Stimulated activated naive CD8-positive, alpha-beta T cell treated with anti-CD3 and anti-CD28 coated beads, Interleukin-15, amount 100 ng/mL, for 72 hours (primary cell): Measurements from ENCODE around the gene IGSF10.
"Not testable (repeated sequence)": the region's sequence is repeated elsewhere in the genome, so short reads cannot be mapped to it uniquely, and the experiment has no call there.

Experiments
- ATAC-seq: fragments of 150-1000 bp; cut with Tn5 transposase; 2 replicates; pipeline ENCODE4 v1.10.0; 2021; ENCODE audit warnings: mild to moderate bottlenecking, moderate library complexity
- DNase-seq, 2 donors: peaks; one replicate each; pipeline ENCODE4 v3.0.0; 2021 to 2022
- H3K27ac Mint-ChIP-seq, 2 donors: one replicate each; pipeline ENCODE4 v1.8.0; 2022; ENCODE audit warnings: mild to moderate bottlenecking in 2 of 2, mixed read lengths in 2 of 2, moderate library complexity in 2 of 2
- H3K27me3 Mint-ChIP-seq: one replicate; pipeline ENCODE4 v1.8.0; 2022; ENCODE audit warnings: mixed read lengths
- H3K4me1 Mint-ChIP-seq: one replicate; pipeline ENCODE4 v1.8.0; 2022; ENCODE audit warnings: mild to moderate bottlenecking, mixed read lengths
- H3K4me3 Mint-ChIP-seq, 2 donors: one replicate each; pipeline ENCODE4 v1.8.0; 2022; ENCODE audit warnings: mild to moderate bottlenecking in 2 of 2, mixed read lengths in 2 of 2, moderate library complexity in 1 of 2
- H3K9me3 Mint-ChIP-seq, 2 donors: one replicate each; pipeline ENCODE4 v1.8.0; 2022; ENCODE audit warnings: mixed read lengths in 2 of 2

The IGSF10 gene

GRCh38 chr3:151460774-151461450, at the start of gene IGSF10:
TSS of gene IGSF10 (minus strand) at chr3:151461061. CDS start at chr3:151458709, 2,352 bp downstream.
- Mint-ChIP-seq H3K4me3 (peak within 1 kb of the TSS; percentile 8 to 31), H3K27ac (peak within 1 kb of the TSS in 1 of 2 donors; percentile 75), H3K9me3 (no peaks in the 10 kb centered on the region), H3K27me3 (peaks cover 42% of the 10 kb centered on the region), H3K4me1 (peaks cover 6% of the 10 kb centered on the region)
- DNase-seq (no peak), ATAC-seq (no peak)

- not testable (repeated sequence) for H3K4me3 Mint-ChIP-seq, H3K27ac Mint-ChIP-seq, DNase-seq, ATAC-seq, H3K27me3 Mint-ChIP-seq, H3K4me1 Mint-ChIP-seq
- H3K9me3 Mint-ChIP-seq = peaks cover 19 to 24% of the 10 kb centered on the region in 2 donors
Observed at GRCh38 chr3:151509468-151510135, 48.7 kb upstream of the IGSF10 start.

GRCh38 chr3:151504606-151505005, 43.7 kb upstream of the IGSF10 start:
- DNase-seq (no peak), ATAC-seq (no peak)
- H3K4me3 Mint-ChIP-seq = no peak overlapping the region
- H3K27me3 Mint-ChIP-seq = no peaks in the 10 kb centered on the region
- H3K4me1 Mint-ChIP-seq = no peaks in the 10 kb centered on the region
- H3K9me3 Mint-ChIP-seq = no peaks in the 10 kb centered on the region
- H3K27ac Mint-ChIP-seq = peak overlapping the region in 1 of 2 donors; percentile 78

GRCh38 chr3:151503074-151503473, 42.2 kb upstream of the IGSF10 start:
- DNase-seq (no peak), ATAC-seq (no peak)
- H3K27me3 Mint-ChIP-seq = no peaks in the 10 kb centered on the region
- no peaks in the 10 kb centered on the region for H3K4me1 Mint-ChIP-seq
- no peak overlapping the region for H3K27ac Mint-ChIP-seq
- H3K4me3 Mint-ChIP-seq = no peak overlapping the region
- H3K9me3 Mint-ChIP-seq = no peaks in the 10 kb centered on the region

GRCh38 chr3:151501923-151502632, 41.2 kb upstream of the IGSF10 start:
- ATAC-seq (no peak), DNase-seq (no peak)
- Mint-ChIP-seq H3K4me3 (no peak overlapping the region), H3K9me3 (no peaks in the 10 kb centered on the region), H3K4me1 (no peaks in the 10 kb centered on the region), H3K27me3 (no peaks in the 10 kb centered on the region), H3K27ac (no peak overlapping the region)

GRCh38 chr3:151501171-151501922, 40.5 kb upstream of the IGSF10 start:
- H3K4me1 Mint-ChIP-seq = no peaks in the 10 kb centered on the region
- H3K4me3 Mint-ChIP-seq = no peak overlapping the region
- ATAC-seq (no peak), DNase-seq (no peak)
- no peaks in the 10 kb centered on the region for H3K9me3 Mint-ChIP-seq
- H3K27me3 Mint-ChIP-seq = no peaks in the 10 kb centered on the region
- no peak overlapping the region for H3K27ac Mint-ChIP-seq

- no peak for ATAC-seq
- no peak for DNase-seq
- no peaks in the 10 kb centered on the region for H3K4me1 Mint-ChIP-seq
- no peak overlapping the region for H3K4me3 Mint-ChIP-seq
- no peaks in the 10 kb centered on the region for H3K9me3 Mint-ChIP-seq
- H3K27me3 Mint-ChIP-seq = no peaks in the 10 kb centered on the region
- no peak overlapping the region for H3K27ac Mint-ChIP-seq
Observed at GRCh38 chr3:151499168-151499567, 38.3 kb upstream of the IGSF10 start.

GRCh38 chr3:151491525-151491924, 30.7 kb upstream of the IGSF10 start:
- no peaks in the 10 kb centered on the region for H3K9me3 Mint-ChIP-seq
- no peak overlapping the region for H3K27ac Mint-ChIP-seq
- no peaks in the 10 kb centered on the region for H3K4me1 Mint-ChIP-seq
- ATAC-seq (no peak), DNase-seq (no peak)
- no peak overlapping the region for H3K4me3 Mint-ChIP-seq
- H3K27me3 Mint-ChIP-seq = no peaks in the 10 kb centered on the region

GRCh38 chr3:151487833-151488232, 27.0 kb upstream of the IGSF10 start:
- not testable (repeated sequence) for H3K27me3 Mint-ChIP-seq, DNase-seq, H3K4me1 Mint-ChIP-seq, H3K4me3 Mint-ChIP-seq, ATAC-seq, H3K9me3 Mint-ChIP-seq, H3K27ac Mint-ChIP-seq

- ATAC-seq = no peak
- no peaks in the 10 kb centered on the region for H3K27me3 Mint-ChIP-seq
Observed at GRCh38 chr3:151483961-151484520, 23.2 kb upstream of the IGSF10 start.

GRCh38 chr3:151483488-151483887, 22.6 kb upstream of the IGSF10 start:
- H3K27ac Mint-ChIP-seq = no peak overlapping the region
- no peak overlapping the region for H3K4me3 Mint-ChIP-seq
- no peak for DNase-seq
- peaks cover 2% of the 10 kb centered on the region for H3K27me3 Mint-ChIP-seq
- ATAC-seq = no peak
- H3K9me3 Mint-ChIP-seq = peaks cover 9 to 21% of the 10 kb centered on the region in 2 donors
- no peaks in the 10 kb centered on the region for H3K4me1 Mint-ChIP-seq

More at GRCh38 chr3:151483961-151484520, 23.2 kb upstream of the IGSF10 start:
- Mint-ChIP-seq H3K27ac (no peak overlapping the region), H3K9me3 (peaks cover 9 to 21% of the 10 kb centered on the region in 2 donors), H3K4me3 (no peak overlapping the region), H3K4me1 (no peaks in the 10 kb centered on the region)
- DNase-seq = no peak

GRCh38 chr3:151480492-151480891, 19.6 kb upstream of the IGSF10 start:
- H3K27ac Mint-ChIP-seq = no peak overlapping the region
- no peaks in the 10 kb centered on the region for H3K4me1 Mint-ChIP-seq
- ATAC-seq (no peak), DNase-seq (no peak)
- peaks cover 9 to 21% of the 10 kb centered on the region in 2 donors for H3K9me3 Mint-ChIP-seq
- no peak overlapping the region for H3K4me3 Mint-ChIP-seq
- peaks cover 7% of the 10 kb centered on the region for H3K27me3 Mint-ChIP-seq

- DNase-seq (no peak), ATAC-seq (no peak)
- Mint-ChIP-seq H3K4me3 (no peak overlapping the region), H3K4me1 (no peaks in the 10 kb centered on the region), H3K9me3 (peaks cover 9 to 13% of the 10 kb centered on the region in 2 donors), H3K27ac (no peak overlapping the region), H3K27me3 (peaks cover 7% of the 10 kb centered on the region)
Observed at GRCh38 chr3:151479452-151479851, 18.6 kb upstream of the IGSF10 start.

GRCh38 chr3:151478335-151478697, 17.5 kb upstream of the IGSF10 start:
- Mint-ChIP-seq H3K4me1 (no peaks in the 10 kb centered on the region), H3K27ac (no peak overlapping the region), H3K27me3 (peaks cover 7% of the 10 kb centered on the region), H3K4me3 (no peak overlapping the region), H3K9me3 (peaks cover 9 to 13% of the 10 kb centered on the region in 2 donors)
- no peak for DNase-seq
- ATAC-seq = no peak

GRCh38 chr3:151477591-151478334, 16.9 kb upstream of the IGSF10 start:
- no peak for ATAC-seq
- DNase-seq = no peak
- H3K27ac Mint-ChIP-seq = no peak overlapping the region
- no peak overlapping the region for H3K4me3 Mint-ChIP-seq
- H3K4me1 Mint-ChIP-seq = no peaks in the 10 kb centered on the region
- H3K9me3 Mint-ChIP-seq = peaks cover 9 to 13% of the 10 kb centered on the region in 2 donors
- peaks cover 7% of the 10 kb centered on the region for H3K27me3 Mint-ChIP-seq
